ENCODE measurements around the gene D2HGDH. TPM values are rescaled to one million over a fixed set of nuclear protein-coding genes. Genes with fewer than 3 reads are reported as not detected.
"Not testable (repeated sequence)": the region's sequence is repeated elsewhere in the genome, so short reads cannot be mapped to it uniquely, and the experiment has no call there.

D2HGDH gene
- total RNA-seq, 3 donors from 2014 or later: 13.9 to 22.5 (median 18.7) TPM

DNA sequence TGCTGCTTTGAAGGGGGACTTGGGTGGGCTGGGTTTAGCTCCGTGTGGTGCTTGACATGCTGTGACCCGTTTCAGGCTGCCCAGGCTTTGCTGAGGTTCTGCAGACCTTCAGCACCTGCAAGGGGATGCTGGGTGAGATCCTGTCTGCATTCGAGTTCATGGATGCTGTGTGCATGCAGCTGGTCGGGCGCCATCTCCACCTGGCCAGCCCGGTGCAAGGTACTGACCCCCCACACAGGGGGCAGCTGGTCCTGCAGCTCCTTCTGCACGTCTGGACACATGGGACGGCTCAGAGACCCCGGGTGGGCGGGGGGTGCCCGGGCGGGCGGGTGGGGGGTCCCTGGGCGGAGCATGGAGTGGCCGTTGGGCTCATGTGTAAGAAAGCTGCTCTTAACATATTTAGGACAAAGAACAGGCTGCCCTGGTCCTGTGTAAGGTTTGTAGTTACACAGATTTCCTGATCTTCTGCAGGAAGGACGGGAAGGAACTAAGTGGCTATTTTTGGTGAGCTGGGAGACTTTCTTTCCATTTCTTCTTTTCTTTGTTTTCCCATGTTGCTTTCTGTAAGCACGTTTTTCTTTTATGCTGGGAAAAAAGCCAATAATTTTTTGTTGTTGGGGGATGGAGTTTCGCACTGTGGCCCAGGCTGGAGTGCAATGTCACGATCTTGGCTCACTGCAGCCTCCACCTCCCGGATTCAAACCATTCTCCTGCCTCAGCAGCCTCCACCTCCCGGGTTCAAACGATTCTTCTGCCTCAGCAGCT lies 15.8 kb downstream of the D2HGDH start:
- Mint-ChIP-seq H3K4me1 (ENCODE audit: low read depth) (no peaks in the 10 kb centered on the region), H3K4me3 (no peak overlapping the region), H3K36me3 (ENCODE audit: insufficient read depth) (peaks cover 22% of the 10 kb centered on the region), H3K27me3 (ENCODE audit: low read depth) (no peaks in the 10 kb centered on the region), H3K9me3 (no peaks in the 10 kb centered on the region)
- ATAC-seq (no peak), DNase-seq (no peak)

DNA sequence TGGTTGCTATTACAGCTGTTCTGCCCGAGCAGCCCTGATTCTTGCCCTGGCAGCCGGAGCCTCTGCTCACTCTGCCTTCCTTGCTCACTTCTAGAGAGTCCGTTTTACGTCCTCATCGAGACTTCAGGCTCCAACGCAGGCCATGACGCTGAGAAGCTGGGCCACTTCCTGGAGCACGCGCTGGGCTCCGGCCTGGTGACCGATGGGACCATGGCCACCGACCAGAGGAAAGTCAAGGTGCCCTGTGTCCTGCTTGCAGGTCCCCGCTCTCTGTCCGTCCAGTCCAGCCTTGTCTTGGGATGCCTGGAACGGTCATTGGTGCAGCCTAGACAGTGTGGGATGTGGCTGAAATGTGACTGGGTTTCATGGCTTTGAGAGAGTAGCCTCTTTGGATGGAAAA lies 16.7 kb downstream of the D2HGDH start:
- H3K9me3 Mint-ChIP-seq: no peaks in the 10 kb centered on the region
- no peak for DNase-seq
- no peaks in the 10 kb centered on the region for H3K4me1 Mint-ChIP-seq (ENCODE audit: low read depth)
- no peak for ATAC-seq
- H3K36me3 Mint-ChIP-seq (ENCODE audit: insufficient read depth): peaks cover 13% of the 10 kb centered on the region
- no peak overlapping the region for H3K4me3 Mint-ChIP-seq
- H3K27me3 Mint-ChIP-seq (ENCODE audit: low read depth): no peaks in the 10 kb centered on the region

DNA sequence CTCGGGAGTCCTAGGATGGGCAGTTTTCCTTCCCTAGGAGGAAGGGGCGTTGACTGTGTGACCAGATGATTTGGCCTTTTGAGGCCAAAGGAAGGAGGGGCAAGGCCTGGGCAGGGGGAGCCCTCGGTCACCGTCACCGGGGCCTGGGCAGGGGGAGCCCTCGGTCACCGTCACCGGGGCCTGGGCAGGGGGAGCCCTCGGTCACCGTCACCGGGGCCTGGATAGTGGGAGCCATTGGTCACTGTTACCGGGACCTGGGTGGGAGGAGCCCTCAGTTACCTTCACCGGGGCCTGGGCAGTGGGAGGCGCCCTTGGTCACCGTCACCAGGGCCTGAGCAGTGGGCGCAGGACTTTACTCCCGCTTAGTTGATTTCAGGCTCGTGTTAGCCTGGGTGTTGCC lies 17.3 kb downstream of the D2HGDH start:
- no peak for ATAC-seq
- peaks cover 11% of the 10 kb centered on the region for H3K36me3 Mint-ChIP-seq (ENCODE audit: insufficient read depth)
- no peaks in the 10 kb centered on the region for H3K9me3 Mint-ChIP-seq
- DNase-seq: no peak
- H3K27me3 Mint-ChIP-seq (ENCODE audit: low read depth): no peaks in the 10 kb centered on the region
- no peak overlapping the region for H3K4me3 Mint-ChIP-seq
- no peaks in the 10 kb centered on the region for H3K4me1 Mint-ChIP-seq (ENCODE audit: low read depth)

DNA sequence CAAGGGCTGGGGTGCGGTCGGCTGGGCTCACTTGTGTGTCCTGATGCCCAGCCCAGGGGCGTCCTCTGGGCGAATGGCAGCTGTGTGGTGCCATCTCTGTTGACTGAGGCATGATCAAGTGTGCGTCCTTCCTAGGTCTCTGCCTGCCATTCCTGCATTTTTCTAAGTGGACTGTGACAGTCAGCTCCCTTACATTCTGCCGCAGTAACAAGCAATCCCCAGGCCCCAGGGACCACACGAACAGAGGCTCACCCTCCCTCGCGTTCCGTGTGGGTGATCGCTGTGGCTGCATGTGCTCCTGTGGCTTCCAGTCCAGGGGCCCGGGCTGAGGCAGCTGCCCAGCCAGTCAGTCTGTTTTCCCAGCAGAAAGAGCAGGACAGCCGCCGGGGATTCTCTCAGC lies 17.8 kb downstream of the D2HGDH start:
- Mint-ChIP-seq H3K36me3 (ENCODE audit: insufficient read depth) (peaks cover 8% of the 10 kb centered on the region), H3K9me3 (no peaks in the 10 kb centered on the region), H3K4me3 (no peak overlapping the region), H3K4me1 (ENCODE audit: low read depth) (no peaks in the 10 kb centered on the region), H3K27me3 (ENCODE audit: low read depth) (no peaks in the 10 kb centered on the region)
- ATAC-seq (no peak), DNase-seq (no peak)

DNA sequence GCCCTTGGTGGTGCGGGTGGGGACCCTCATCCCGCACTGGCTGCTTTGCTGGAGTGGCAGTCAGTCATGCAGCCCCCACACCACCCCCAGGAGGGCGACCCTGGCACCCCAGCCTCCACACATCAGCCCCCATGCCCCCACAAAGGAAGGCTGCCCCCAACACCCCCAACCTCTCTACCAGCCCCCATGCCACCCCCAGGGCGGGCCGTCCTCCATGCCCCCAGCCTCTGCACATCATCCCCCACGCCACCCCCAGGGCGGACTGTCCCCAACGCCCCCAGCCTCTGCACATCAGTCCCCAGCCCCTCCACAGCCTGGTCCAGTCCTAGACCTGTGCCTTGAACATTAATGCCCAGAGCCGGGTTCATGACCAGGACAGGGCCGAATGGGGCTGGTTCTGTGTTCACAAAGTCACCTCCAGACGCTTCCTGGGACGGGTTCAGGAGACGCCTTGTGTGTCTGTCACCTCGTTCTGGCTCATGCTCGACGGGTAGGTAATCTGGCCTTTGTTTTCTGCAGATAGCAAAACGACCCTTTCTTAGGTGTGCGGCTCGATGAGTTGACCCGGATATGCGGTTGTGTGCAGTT lies 18.4 kb downstream of the D2HGDH start:
- no peaks in the 10 kb centered on the region for H3K9me3 Mint-ChIP-seq
- H3K4me3 Mint-ChIP-seq: no peak overlapping the region
- no peak for DNase-seq
- ATAC-seq: no peak
- no peaks in the 10 kb centered on the region for H3K27me3 Mint-ChIP-seq (ENCODE audit: low read depth)
- H3K36me3 Mint-ChIP-seq (ENCODE audit: insufficient read depth): peaks cover 7% of the 10 kb centered on the region
- no peaks in the 10 kb centered on the region for H3K4me1 Mint-ChIP-seq (ENCODE audit: low read depth)

DNA sequence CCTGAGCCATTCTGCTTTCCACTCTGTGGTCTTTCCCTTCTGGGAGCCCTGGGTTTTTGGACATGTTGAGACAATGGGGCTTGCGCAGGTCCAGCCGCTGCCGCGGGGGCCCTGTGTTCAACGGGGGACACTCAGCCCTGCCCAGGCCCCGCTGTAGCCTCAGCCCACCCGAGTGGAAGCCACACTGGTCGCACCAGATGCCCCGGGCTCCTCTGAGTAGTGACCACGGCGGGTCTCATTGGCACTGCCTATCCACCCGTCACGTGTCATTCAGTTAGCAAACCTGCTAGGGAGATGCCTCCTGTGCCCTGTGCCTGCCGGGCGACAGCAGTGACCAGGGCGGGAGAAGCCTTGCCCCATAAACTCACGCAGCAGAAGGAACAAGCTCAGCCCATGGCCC lies 19.1 kb downstream of the D2HGDH start:
- no peaks in the 10 kb centered on the region for H3K9me3 Mint-ChIP-seq
- ATAC-seq (no peak), DNase-seq (no peak)
- H3K27me3 Mint-ChIP-seq (ENCODE audit: low read depth): no peaks in the 10 kb centered on the region
- H3K36me3 Mint-ChIP-seq (ENCODE audit: insufficient read depth): peaks cover 11% of the 10 kb centered on the region
- no peak overlapping the region for H3K4me3 Mint-ChIP-seq
- H3K4me1 Mint-ChIP-seq (ENCODE audit: low read depth): no peaks in the 10 kb centered on the region

DNA sequence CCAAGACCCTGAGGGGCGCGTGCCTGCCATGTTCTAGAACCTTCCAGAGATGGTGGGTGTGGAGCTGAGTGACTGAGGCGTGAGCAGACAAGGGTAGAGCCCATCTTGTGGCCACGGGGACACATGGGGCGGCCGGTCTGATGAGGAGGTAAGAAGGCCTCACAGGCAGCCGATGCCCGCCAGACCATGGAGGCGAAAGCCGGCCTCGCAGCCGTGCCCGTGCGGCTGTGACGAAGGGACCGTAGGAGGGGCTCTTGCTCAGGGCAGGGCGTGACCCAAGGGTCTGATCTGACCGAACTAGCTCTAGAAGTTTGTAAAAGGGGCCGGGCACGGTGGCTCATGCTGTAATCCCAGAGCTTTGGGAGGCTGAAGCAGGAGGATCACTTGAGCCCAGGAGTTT lies 19.6 kb downstream of the D2HGDH start:
- Mint-ChIP-seq H3K36me3 (ENCODE audit: insufficient read depth) (peaks cover 11% of the 10 kb centered on the region), H3K27me3 (ENCODE audit: low read depth) (no peaks in the 10 kb centered on the region), H3K4me1 (ENCODE audit: low read depth) (no peaks in the 10 kb centered on the region), H3K4me3 (no peak overlapping the region), H3K9me3 (no peaks in the 10 kb centered on the region)
- DNase-seq (no peak), ATAC-seq (no peak)

DNA sequence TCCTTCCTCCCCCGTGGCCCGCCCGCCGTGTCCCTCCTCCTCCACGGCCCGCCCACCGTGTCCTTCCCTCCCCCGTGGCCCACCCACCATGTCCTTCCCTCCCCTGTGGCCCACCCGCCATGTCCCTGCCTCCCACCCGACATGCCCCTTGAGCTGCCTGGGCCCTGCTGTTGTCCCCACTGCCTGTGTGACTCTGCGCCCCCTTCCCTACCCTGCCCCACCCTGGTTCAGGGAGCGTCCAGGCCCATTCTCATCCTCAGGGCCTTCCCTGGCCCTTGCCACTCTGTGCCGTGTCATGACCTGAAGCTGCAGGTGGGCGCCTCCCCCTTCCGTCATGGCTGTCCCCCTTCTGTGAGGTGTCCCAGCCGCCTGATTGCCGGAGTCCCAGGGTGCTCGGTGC lies 20.7 kb downstream of the D2HGDH start:
- Mint-ChIP-seq H3K36me3 (ENCODE audit: insufficient read depth) (peaks cover 14% of the 10 kb centered on the region), H3K4me1 (ENCODE audit: low read depth) (peaks cover 5% of the 10 kb centered on the region), H3K9me3 (no peaks in the 10 kb centered on the region), H3K27me3 (ENCODE audit: low read depth) (no peaks in the 10 kb centered on the region), H3K4me3 (no peak overlapping the region)
- ATAC-seq (no peak), DNase-seq (no peak)

DNA sequence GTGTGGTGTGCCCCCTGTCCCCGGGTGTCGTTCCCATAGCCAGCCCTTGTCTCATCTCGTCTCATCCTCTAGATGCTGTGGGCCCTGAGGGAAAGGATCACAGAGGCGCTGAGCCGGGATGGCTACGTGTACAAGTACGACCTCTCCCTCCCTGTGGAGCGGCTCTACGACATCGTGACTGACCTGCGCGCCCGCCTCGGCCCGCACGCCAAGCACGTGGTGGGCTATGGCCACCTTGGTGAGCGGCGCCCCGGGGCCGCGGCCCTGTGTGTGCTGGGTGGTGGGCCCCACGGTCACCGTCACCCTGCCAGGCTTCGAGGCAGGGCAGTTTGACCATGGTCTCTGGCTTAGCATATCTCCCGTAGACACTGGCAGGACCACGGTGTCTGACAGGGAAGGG lies 21.3 kb downstream of the D2HGDH start:
- no peak overlapping the region for H3K4me3 Mint-ChIP-seq
- DNase-seq: no peak
- H3K36me3 Mint-ChIP-seq (ENCODE audit: insufficient read depth): peaks cover 15% of the 10 kb centered on the region
- H3K4me1 Mint-ChIP-seq (ENCODE audit: low read depth): peaks cover 5% of the 10 kb centered on the region
- ATAC-seq: no peak
- H3K27me3 Mint-ChIP-seq (ENCODE audit: low read depth): no peaks in the 10 kb centered on the region
- H3K9me3 Mint-ChIP-seq: no peaks in the 10 kb centered on the region

DNA sequence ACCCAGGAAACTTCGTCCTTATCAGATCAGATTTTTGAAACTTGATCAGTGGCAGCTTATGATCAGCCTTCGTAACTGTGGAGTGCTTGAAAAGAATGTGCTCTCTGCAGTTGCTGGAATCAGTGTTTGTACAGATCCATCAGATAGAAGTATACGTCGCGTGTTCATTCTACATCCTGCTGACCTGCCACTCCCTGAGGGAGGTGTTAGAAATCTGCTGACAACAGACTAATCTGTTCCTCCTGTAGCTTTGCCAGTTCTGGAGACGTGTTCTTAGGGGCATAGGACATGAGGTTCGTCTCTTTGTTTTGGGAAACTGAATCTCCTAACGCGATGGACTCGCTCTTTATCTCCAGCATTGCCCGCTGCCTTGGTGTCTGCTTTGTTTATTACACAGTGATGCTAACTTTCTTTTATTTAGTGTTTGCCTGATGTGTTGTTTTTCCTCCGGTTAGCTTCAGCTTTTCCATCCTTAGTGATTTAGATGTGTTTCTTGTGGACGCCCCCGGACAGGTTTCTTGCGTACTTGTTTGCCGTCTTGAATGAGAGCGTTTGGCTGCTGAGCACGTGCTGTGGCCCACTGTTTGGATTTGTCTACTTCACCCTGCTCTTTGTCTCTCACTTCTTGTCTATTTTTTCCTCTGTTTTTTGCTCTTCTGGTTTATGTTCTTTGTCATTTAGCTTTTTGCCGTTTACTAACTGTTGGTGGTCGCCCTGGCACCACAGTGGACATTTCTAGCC lies 24.8 kb downstream of the D2HGDH start:
- peaks cover 24% of the 10 kb centered on the region for H3K4me1 Mint-ChIP-seq (ENCODE audit: low read depth)
- H3K36me3 Mint-ChIP-seq (ENCODE audit: insufficient read depth): peaks cover 17% of the 10 kb centered on the region
- ATAC-seq: no peak
- no peak for DNase-seq
- no peaks in the 10 kb centered on the region for H3K9me3 Mint-ChIP-seq
- H3K4me3 Mint-ChIP-seq: no peak overlapping the region
- no peaks in the 10 kb centered on the region for H3K27me3 Mint-ChIP-seq (ENCODE audit: low read depth)

DNA sequence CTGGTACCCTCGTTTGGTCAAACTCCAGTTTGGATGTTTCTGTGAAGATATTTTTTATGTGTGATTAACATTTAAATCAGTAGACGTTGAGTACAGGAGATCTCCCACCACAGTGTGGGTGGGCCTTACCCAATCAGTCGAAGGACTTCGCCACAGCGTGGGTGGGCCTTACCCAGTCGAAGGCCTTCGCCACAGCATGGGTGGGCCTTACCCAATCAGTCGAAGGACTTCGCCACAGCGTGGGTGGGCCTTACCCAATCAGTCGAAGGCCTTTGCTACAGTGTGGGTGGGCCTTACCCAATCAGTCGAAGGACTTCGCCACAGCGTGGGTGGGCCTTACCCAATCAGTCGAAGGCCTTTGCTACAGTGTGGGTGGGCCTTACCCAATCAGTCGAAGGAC lies 25.5 kb downstream of the D2HGDH start:
- ATAC-seq; H3K27me3 Mint-ChIP-seq (ENCODE audit: low read depth); H3K9me3 Mint-ChIP-seq; DNase-seq; H3K4me3 Mint-ChIP-seq: not testable (repeated sequence)
- H3K36me3 Mint-ChIP-seq (ENCODE audit: insufficient read depth): peaks cover 17% of the 10 kb centered on the region
- peaks cover 30% of the 10 kb centered on the region for H3K4me1 Mint-ChIP-seq (ENCODE audit: low read depth)

DNA sequence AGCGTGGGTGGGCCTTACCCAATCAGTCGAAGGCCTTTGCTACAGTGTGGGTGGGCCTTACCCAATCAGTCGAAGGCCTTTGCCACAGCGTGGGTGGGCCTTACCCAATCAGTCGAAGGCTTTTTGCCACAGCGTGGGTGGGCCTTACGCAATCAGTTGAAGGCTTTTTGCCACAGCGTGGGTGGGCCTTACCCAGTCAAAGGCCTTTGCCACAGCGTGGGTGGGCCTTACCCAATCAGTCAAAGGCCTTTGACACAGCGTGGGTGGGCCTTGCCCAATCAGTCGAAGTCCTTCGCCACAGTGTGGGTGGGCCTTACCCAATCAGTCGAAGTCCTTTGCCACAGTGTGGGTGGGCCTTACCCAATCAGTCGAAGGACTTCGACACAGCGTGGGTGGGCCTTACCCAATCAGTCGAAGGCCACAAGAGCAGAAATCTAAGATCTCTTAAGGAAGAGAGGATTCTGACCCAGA lies 25.9 kb downstream of the D2HGDH start:
- Mint-ChIP-seq H3K36me3 (ENCODE audit: insufficient read depth) (peaks cover 17% of the 10 kb centered on the region), H3K9me3 (no peaks in the 10 kb centered on the region), H3K4me1 (ENCODE audit: low read depth) (peaks cover 30% of the 10 kb centered on the region), H3K27me3 (ENCODE audit: low read depth) (no peaks in the 10 kb centered on the region), H3K4me3 (no peak overlapping the region)
- DNase-seq (no peak), ATAC-seq (no peak)

DNA sequence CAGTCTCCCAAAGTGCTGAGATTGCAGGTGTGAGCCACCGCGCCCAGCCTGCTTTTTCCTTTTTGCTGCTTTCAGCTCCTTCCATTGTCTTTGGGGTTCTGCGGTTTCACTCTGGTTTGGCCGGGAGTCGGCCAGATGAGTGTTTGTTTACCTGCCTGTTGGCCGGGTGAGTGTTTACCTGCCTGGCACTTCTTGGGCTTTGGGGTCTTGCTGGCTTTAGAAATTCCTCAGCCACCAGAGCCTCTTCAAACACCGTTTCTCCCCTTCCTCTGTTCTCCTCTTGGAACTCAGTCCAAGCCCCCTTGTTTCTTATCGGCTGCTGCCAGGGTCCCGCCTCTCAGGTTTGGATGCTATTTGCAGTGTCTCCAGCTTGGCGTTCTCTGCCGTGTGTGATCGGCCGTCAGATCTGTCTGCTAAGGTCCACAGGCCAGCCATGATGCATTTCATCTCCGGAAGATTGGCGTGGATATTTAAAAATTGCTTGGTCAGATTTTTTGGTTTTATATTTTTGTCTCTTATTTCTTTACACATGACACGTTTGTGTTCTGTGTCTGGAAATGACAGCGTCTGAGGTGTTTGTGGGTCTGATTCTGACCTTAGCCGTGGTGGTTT lies 28.0 kb downstream of the D2HGDH start:
- Mint-ChIP-seq H3K36me3 (ENCODE audit: insufficient read depth) (peaks cover 17% of the 10 kb centered on the region), H3K9me3 (no peaks in the 10 kb centered on the region), H3K27me3 (ENCODE audit: low read depth) (no peaks in the 10 kb centered on the region), H3K4me1 (ENCODE audit: low read depth) (peaks cover 30% of the 10 kb centered on the region), H3K4me3 (peak overlapping the region; percentile 54)
- DNase-seq (no peak), ATAC-seq (no peak)

DNA sequence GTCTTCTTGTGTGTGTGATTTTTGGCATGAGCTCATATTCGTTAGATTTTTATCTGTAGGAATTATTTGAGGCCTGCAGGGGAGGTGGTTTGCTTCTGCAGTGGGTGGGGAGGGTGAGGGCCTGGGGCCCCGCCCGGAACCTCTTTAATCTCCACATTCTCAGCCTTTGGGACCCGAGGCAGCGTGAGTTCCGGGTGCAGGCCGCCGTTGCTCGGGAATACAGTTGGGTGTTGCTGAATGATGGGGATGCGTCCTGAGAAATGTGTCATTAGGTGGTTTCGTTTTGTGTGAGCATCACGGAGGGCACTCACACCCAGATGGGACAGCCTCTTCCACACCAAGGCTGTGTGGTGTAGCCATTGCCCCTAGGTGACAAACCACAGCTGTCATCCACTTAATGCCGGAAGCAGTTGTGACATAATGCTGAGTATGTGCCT lies 28.5 kb downstream of the D2HGDH start:
- H3K27me3 Mint-ChIP-seq (ENCODE audit: low read depth): no peaks in the 10 kb centered on the region
- peak overlapping the region; percentile 54 for H3K4me3 Mint-ChIP-seq
- no peaks in the 10 kb centered on the region for H3K9me3 Mint-ChIP-seq
- ATAC-seq: peak; percentile 89 to 90
- peaks cover 15% of the 10 kb centered on the region for H3K36me3 Mint-ChIP-seq (ENCODE audit: insufficient read depth)
- H3K4me1 Mint-ChIP-seq (ENCODE audit: low read depth): peaks cover 30% of the 10 kb centered on the region
- peak; percentile 41 for DNase-seq
